H1 (cell line): Measurements from ENCODE around the gene SLX9.

ENCODE experiments used
- CTCF ChIP-seq, 3 experiments: IDR thresholded peaks; 1 replicate in 2 of 3; 2 replicates in 1 of 3; pipeline versions ENCODE4 v1.5.1 to v1.6.1; 2011; ENCODE audit warnings: low read length in 3 of 3, mild to moderate bottlenecking in 3 of 3, inconsistent platforms in 2 of 3, low read depth in 1 of 3, moderate library complexity in 1 of 3; ENCODE audit not compliant: insufficient read depth in 1 of 3; ENCODE audit errors: control extremely low read depth in 1 of 3
- EZH2 ChIP-seq: fragments of 200-600 bp; sonication (generic); IDR thresholded peaks from 2 replicates; pipeline ENCODE4 v1.7.1; 2012; ENCODE audit warnings: low read depth, mild to moderate bottlenecking, moderate library complexity, low read length, inconsistent platforms; ENCODE audit not compliant: severe bottlenecking
- GABPA ChIP-seq: IDR thresholded peaks from 2 replicates; pipeline ENCODE4 v1.6.1; 2011; ENCODE audit warnings: mild to moderate bottlenecking, low read length, moderate library complexity, borderline replicate concordance; ENCODE audit not compliant: insufficient read depth
- HDAC2 ChIP-seq, 2 experiments: fragments of 300-600 bp in 1 of 2; sonication (generic) in 1 of 2; IDR thresholded peaks; 2 replicates each; pipeline ENCODE4 v1.6.1; 2011 to 2012; ENCODE audit warnings: low read depth in 2 of 2, low read length in 2 of 2, mild to moderate bottlenecking in 2 of 2, moderate library complexity in 2 of 2, borderline replicate concordance in 1 of 2, inconsistent platforms in 1 of 2
- HDAC6 ChIP-seq: IDR thresholded peaks from one replicate; pipeline ENCODE4 v1.7.1; 2012; ENCODE audit warnings: low read depth, mild to moderate bottlenecking, inconsistent platforms, low read length, moderate library complexity
- MAFK ChIP-seq: IDR thresholded peaks from 2 replicates; pipeline ENCODE4 v1.6.1; 2012; ENCODE audit warnings: low read depth, mild to moderate bottlenecking, improper control_type of control experiment, low read length
- POLR2A ChIP-seq, 2 experiments: IDR thresholded peaks; 1 replicate in 1 of 2; 2 replicates in 1 of 2; pipeline ENCODE4 v1.6.1; 2011; ENCODE audit warnings: low read depth in 2 of 2, low read length in 2 of 2, mild to moderate bottlenecking in 2 of 2; ENCODE audit errors: control extremely low read depth in 1 of 2
- SIN3A ChIP-seq, 2 experiments: IDR thresholded peaks in 1 of 2; conservative IDR thresholded peaks in 1 of 2; 2 replicates each; pipeline ENCODE4 v1.6.1; 2011 to 2012; ENCODE audit warnings: low read length in 2 of 2, improper control_type of control experiment in 1 of 2, low read depth in 1 of 2, mild to moderate bottlenecking in 1 of 2

- TF ChIP-seq CTCF (IDR thresholded peaks at IDR 0.05; ENCODE audit: control extremely low read depth in 1 of 3, insufficient read depth in 1 of 3, low read depth in 1 of 3, low read length in 3 of 3) (no peak), GABPA (no peak), MAFK (no peak), SIN3A (conservative IDR thresholded peaks at IDR 0.05 in 1 of 2, IDR thresholded peaks at IDR 0.05 in 1 of 2; ENCODE audit: low read depth in 1 of 2, low read length in 2 of 2) (no peak), HDAC2 (IDR thresholded peaks at IDR 0.05; ENCODE audit: borderline replicate concordance in 1 of 2, low read depth in 2 of 2, low read length in 2 of 2) (no peak), EZH2 (no peak), HDAC6 (no peak), POLR2A (IDR thresholded peaks at IDR 0.05; ENCODE audit: control extremely low read depth in 1 of 2, low read depth in 2 of 2, low read length in 2 of 2) (no peak)
These were observed 49.0 kb downstream of the SLX9 start for GRCh38 chr21:44988607-44989536.
